NCI-H2081 treated with DMSO at 0.1 percent for 48 hours (cell line): ENCODE results near the gene TAS2R1.
"Not testable (repeated sequence)": the region's sequence is repeated elsewhere in the genome, so short reads cannot be mapped to it uniquely, and the experiment has no call there.

Experiments
- DNase-seq: peaks from one replicate; lab custom pipeline; 2025; lab: John Stamatoyannopoulos, UW

TAS2R1 gene

GRCh38 chr5:9622971-9623421, 7.2 kb downstream of the TAS2R1 start:
- no peak for DNase-seq

- DNase-seq, result no peak
Measured at GRCh38 chr5:9621379-9621903, 8.7 kb downstream of the TAS2R1 start.

- no peak for DNase-seq
Measured at GRCh38 chr5:9619331-9620092, 10.6 kb downstream of the TAS2R1 start.

- DNase-seq, result no peak
Measured at GRCh38 chr5:9617739-9618504, 12.2 kb downstream of the TAS2R1 start.

GRCh38 chr5:9617221-9617620, 12.9 kb downstream of the TAS2R1 start:
- no peak for DNase-seq

- no peak for DNase-seq
Measured at GRCh38 chr5:9615331-9615730, 14.8 kb downstream of the TAS2R1 start.

- no peak for DNase-seq
Measured at GRCh38 chr5:9613360-9613759, 16.8 kb downstream of the TAS2R1 start.

GRCh38 chr5:9610969-9611368, 19.2 kb downstream of the TAS2R1 start:
- no peak for DNase-seq

GRCh38 chr5:9610364-9610763, 19.8 kb downstream of the TAS2R1 start:
- no peak for DNase-seq

GRCh38 chr5:9608093-9608492, 22.1 kb downstream of the TAS2R1 start:
- DNase-seq, result no peak

- no peak for DNase-seq
Measured at GRCh38 chr5:9605041-9605838, 24.9 kb downstream of the TAS2R1 start.

- no peak for DNase-seq
Measured at GRCh38 chr5:9604416-9604815, 25.7 kb downstream of the TAS2R1 start.

GRCh38 chr5:9601055-9601739, 29.0 kb downstream of the TAS2R1 start:
- no peak for DNase-seq

GRCh38 chr5:9599391-9599790, 30.8 kb downstream of the TAS2R1 start:
- no peak for DNase-seq

- DNase-seq, result not testable (repeated sequence)
Measured at GRCh38 chr5:9598329-9598728, 31.8 kb downstream of the TAS2R1 start.

GRCh38 chr5:9597322-9597721, 32.8 kb downstream of the TAS2R1 start:
- DNase-seq, result not testable (repeated sequence)

GRCh38 chr5:9596824-9597223, 33.3 kb downstream of the TAS2R1 start:
- DNase-seq, result no peak

GRCh38 chr5:9596171-9596780, 33.9 kb downstream of the TAS2R1 start:
- DNase-seq, result no peak

- DNase-seq, result no peak
Measured at GRCh38 chr5:9594913-9595312, 35.2 kb downstream of the TAS2R1 start.

- DNase-seq, result no peak
Measured at GRCh38 chr5:9589049-9589835, 40.9 kb downstream of the TAS2R1 start.
